GM11168 (cell line): ENCODE results near the gene UBE2L3.
"Not testable (repeated sequence)": the region's sequence is repeated elsewhere in the genome, so short reads cannot be mapped to it uniquely, and the experiment has no call there.

Experiments
- in situ Hi-C: fragments of 300-500 bp; cut with MboI; formaldehyde crosslinking; loops from one replicate; pipeline ENCODE4 v1.12.0; 2022; ENCODE audit warnings: low sequenced_read_pairs; ENCODE audit not compliant: unreplicated experiment

The UBE2L3 gene

DNA sequence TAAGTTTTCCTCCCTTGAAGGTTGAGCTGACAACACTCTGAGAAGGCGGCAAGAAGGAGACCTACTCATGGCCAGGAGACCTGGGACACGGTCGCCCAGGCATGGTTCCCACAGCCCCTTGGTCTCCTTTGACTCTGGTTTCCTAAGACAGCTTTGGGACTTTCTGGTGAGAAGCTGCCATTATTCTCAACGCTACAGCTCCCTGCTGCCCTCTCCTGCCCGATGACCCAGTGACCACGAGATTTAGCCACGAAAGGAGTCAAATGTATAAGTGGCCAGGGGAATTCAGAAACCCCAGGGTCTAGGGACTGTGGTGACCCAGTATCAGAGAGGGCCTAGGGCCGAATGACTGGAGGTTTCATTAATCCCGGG is 73.9 kb downstream of the UBE2L3 start:
- in situ Hi-C loops, result no loop called here

DNA sequence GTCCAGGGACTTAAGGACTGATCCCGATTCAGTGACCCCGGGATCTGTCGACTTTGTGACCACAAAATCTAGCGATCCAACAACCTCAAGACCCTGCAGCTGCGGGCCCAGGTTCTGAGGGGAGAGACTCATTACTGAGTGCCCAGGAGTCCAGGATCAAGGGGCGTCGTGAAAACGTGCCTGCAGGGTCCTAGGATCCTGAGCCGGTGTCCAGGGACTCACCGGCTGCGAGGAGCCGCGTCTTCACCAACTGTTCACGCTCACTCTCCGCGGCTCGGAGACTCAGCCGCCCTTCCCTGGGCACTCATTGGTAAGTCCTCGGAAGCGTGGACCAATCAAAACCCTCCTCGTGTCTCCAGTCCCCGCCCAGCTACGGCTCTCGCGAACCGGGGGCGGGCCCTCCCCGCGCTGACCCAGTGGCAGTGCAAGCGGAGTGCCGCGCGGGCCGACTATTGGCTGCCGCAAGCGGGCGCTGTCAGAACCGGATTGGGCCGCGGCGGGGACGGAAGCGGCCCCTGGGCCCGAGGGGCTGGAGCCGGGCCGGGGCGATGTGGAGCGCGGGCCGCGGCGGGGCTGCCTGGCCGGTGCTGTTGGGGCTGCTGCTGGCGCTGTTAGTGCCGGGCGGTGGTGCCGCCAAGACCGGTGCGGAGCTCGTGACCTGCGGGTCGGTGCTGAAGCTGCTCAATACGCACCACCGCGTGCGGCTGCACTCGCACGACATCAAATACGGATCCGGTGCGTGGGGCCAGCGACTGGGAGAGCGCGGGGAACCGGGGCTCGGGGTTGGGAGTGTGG is 74.5 kb downstream of the UBE2L3 start, which contains the start of gene SDF2L1:
Gene SDF2L1, plus strand, starts transcription at position 514 of the 795 bp plus-strand sequence. Its CDS starts 35 bp downstream, at position 549.
- in situ Hi-C loops, result no loop called here

DNA sequence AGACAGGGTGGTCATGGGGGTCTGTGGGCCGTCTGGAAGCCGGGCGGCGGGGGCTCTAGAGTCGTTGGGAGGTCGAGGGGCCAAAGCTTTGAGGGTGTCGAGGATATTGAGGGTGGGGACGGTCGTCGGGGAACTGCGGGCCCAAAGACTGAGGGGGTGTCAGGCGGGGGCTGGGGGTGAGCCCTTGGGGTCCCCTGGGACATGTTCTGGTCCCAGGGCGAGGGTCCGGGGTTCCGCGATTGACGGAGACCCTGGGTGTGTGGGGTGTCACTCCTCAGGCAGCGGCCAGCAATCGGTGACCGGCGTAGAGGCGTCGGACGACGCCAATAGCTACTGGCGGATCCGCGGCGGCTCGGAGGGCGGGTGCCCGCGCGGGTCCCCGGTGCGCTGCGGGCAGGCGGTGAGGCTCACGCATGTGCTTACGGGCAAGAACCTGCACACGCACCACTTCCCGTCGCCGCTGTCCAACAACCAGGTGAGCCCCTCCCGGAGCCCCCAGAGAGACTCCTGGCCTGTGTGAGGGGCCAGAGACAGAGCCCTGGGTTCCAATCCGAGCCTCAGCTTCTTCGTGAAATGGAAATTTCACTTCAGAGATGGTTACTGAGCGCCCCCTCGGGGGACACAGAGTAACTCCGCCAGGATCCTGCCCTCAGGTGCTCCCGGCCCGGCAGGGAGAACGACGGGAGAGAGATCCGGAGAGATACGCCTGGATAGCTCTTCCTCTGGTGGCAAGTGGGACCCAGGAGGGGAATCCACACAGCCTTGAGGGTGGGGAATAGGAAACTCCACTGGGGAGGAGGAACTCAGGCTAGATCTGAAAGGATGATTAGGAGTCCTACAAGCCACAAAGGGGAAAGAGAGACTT is 75.3 kb downstream of the UBE2L3 start:
- in situ Hi-C loops, result no loop called here

DNA sequence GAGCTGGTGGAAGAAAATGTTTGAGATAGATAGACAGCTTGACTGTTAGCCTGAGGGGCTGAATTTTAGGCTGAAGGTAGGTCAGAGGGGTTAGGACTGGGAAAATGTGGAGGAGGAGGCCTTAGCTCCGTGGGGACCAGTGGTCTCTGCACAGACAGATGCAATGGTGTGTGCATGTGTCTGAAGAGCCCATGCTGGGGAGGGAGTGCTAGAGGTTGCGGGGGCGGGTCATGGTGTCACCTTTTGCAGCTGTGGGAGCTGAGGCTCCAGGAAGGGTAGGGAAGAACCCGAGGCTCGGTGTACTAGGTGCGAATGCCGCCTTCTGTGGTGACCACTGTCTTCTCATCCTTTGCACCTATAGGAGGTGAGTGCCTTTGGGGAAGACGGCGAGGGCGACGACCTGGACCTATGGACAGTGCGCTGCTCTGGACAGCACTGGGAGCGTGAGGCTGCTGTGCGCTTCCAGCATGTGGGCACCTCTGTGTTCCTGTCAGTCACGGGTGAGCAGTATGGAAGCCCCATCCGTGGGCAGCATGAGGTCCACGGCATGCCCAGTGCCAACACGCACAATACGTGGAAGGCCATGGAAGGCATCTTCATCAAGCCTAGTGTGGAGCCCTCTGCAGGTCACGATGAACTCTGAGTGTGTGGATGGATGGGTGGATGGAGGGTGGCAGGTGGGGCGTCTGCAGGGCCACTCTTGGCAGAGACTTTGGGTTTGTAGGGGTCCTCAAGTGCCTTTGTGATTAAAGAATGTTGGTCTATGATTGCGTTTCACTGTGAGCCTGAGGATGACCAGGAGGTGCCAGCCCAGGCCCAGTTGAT is 76.2 kb downstream of the UBE2L3 start:
- in situ Hi-C loops, result no loop called here

DNA sequence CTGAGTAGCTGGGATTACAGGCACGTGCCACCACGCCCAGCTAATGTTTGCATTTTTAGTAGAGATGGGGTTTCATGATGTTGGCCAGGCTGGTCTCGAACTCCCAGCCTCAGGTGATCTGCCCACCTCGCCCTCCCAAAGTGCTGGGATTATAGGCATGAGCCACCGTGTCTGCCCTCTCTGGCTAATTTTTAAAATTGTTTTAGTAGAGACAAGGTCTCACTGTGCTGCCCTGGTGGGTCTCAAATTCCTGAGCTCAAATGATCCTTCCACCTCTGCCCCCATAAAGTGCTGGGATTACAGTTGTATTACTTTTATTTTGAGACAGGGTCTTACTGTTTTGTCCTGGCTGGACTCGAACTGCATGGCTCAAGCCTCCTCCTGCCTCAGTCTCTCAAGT is 78.0 kb downstream of the UBE2L3 start:
- in situ Hi-C loops, result not testable (repeated sequence)

DNA sequence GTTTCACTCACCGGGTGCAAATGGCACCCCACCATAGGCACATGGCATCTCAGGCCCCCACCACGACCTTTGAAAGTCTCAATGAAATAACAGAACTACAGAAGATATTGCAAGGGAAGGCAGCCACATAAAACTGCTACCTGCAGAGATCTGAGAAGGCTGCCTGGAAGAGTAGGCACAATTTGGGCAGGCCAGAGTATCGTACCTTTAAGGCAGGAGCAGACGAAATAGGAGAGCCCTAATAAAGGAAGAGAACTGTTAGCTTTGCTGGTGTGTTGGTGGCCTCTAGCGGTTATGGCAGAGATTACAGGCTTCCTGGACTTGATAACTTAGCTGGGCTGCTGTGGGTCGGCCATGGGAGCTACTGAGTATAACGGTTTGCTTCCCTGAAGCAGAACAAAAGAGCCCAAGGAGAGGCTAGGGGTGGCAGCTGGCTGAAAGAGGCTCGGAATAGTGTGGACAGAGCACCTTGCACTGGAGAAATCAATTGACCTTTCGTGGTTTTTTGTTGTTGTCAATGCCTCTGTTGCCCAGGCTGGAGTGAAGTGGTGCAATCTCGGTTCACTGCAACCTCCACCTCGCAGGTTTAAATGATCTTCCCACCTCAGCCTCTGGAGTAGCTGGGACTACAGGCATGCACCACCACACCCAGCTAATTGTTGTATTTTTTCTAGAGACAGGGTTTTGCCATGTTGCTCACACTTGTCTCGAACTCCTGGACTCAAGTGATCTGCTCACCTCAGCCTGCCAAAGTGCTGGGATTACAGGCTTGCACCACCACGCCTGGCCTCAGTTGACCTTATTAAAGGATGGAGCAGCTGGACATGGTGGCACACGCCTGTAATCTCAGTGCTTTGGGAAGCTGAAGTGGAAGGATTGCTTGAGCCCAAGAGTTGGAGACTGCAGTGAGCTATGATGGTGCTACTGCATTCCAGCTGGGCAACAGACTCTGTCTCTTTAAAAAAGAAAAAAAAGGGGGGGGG is 79.4 kb downstream of the UBE2L3 start:
- in situ Hi-C loops, result no loop called here

DNA sequence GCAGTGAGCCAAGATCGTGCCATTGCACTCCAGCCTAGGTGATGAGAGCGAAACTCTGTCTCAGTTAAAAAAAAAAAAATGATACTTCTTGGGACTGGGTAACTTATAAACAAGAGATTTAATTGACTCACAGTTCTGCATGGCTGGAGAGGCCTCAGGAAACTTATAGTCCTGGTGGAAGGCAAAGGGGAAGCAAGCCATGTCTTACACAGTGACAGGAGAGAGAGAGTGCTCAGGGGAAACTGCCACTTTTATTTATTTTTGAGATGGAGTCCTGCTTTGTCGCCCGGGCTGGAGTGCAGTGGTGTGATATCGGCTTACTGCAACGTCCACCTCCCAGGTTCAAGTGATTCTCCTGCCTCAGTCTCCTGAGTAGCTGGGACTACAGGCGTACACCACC is 82.8 kb downstream of the UBE2L3 start:
- in situ Hi-C loops, result no loop called here

DNA sequence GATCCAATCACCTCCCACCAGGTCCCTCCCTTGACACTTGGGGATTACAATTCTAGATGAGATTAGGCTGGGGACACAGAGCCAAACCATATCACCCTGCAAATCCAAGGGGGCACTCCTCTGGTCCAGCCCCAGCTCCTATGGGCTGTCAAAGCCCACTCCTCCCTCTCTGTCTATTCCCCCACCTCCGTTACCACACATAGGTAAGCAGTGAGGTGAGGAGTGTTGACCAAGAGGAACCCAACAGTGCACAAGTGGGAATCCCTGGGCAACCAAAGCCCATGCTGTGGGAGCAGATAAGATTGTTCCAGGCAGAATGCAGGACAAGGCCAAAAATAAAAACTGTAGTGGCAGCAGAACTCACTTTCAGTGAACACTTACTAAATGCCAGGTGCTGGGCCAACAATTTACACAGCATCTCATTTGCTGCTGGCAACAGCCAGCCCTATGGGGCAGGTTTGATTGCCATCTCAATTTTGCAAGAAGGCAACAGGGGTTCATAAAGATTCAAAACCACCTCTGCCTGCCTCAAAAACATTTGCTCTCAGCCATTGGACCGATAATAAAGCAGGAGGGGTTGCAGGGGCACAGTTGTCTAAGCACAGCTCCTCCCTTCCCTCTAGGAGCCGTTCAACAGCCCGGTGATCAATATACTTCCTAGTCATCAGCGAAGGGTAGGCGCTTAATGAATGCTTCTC is 83.5 kb downstream of the UBE2L3 start:
- in situ Hi-C loops, result no loop called here

DNA sequence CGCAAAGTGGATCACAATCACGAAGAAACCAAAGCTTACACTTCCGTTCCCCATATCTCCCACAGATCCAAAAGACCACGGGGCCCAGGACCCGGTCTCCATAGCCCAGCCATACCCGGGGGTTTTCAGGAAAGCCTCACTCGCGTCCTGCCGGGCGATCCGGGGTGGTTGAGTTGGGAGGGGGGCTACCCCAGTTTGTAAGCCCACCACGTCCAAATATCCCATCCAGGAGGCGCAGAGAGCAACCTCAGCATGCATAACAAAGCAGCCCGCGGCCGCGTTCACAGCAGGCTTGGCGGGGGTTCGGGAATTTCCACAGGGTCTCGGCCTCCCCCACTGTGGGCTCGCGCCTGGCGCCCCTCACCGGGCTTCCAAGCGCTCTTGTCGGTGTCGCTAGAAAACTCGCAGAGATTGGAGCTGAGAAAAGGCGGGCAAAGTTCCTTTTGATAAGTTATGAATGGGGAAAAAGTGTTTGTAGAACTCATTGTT is 84.1 kb downstream of the UBE2L3 start:
- in situ Hi-C loops, result no loop called here

DNA sequence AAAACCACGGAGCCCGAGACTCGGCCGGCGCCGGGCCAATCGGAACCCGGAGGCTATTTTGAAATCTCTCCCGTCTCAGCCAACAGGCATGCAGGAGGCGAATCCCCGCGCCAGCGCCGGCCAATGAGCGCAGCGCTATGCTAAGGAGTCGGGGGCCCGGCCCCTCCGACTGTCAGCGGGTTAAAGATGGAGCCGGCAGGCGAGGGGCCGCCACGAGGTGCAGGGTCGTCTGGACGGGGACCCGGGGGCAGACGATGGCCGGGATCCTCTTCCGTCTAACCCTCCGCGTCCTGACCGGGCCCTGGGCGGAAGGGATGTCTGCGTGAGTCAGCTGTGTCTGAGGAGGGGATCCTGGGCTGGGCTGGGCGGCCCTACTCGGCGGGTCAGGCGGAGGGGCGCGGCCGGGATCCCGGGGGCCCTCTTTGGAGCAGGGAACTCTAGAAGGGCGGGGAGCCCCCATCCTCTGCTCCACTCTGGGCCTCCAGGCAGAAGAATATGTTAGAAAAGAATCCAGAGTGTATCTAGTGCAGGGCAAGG is 84.6 kb downstream of the UBE2L3 start:
- in situ Hi-C loops, result no loop called here

DNA sequence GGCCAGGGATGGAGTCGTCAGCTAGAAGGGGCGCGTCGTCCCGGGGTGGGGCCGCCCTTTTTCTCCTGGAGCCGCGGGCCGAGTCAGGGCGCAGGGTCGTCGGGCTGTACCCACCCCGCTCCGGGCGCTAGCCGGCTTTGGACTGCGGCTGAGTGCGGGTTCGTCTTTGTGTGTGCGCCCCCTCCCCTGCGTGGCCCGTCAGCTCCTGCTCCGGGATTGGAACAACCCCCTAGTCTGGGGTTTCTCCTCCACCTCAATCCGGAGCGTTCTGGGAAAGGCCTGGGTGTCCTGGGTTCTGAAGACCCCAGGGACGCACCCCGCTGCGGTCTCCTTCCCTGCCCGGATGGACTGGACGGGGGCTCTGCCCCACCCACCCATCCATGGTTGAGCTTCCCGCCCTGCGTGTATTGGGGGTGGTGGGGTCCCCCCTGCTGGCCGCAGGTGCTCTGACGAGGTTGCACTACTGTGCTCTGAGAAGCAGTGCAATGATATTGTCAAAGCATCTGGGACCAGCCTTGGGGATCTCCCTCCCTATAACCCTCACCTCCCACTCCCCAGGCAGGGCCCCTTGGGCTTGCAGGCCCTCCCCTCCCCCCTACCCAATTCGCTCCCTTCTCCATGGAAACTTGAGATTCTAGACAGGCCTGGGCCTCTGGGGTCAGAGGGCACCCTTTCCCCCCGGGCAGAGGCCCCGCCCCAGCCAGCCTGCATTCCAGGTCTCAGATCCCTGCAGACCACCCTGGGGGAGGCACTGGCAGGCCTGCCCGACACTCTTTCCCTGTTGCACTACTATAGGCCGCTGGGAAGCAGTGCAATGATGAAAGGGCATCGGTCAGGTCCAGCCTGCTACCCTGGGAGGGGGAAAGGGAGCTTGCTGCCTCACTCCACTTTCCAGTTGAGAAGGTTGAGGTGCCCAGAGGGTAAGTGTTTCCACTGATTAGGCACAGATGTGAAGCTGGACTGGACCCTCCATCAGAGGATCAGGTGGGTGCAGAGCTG is 85.3 kb downstream of the UBE2L3 start:
- in situ Hi-C loops, result no loop called here

DNA sequence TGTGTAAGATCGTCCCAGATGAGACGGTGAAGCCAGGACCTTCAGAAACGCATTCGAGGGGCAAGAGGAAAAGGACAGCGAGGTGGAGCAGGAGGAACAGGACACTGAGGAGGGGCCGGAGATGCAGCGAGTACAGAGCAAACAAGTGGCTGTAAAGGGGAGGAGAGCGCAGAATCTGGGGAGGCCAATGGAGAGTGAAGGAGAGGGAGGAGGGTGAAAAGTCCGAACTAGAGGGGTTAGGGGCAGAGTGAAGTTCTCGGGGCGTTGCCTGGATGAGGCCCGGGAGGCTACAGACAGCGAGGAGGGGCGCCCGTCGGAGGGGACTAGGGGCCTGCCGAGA is 89.5 kb downstream of the UBE2L3 start:
- in situ Hi-C loops, result no loop called here

DNA sequence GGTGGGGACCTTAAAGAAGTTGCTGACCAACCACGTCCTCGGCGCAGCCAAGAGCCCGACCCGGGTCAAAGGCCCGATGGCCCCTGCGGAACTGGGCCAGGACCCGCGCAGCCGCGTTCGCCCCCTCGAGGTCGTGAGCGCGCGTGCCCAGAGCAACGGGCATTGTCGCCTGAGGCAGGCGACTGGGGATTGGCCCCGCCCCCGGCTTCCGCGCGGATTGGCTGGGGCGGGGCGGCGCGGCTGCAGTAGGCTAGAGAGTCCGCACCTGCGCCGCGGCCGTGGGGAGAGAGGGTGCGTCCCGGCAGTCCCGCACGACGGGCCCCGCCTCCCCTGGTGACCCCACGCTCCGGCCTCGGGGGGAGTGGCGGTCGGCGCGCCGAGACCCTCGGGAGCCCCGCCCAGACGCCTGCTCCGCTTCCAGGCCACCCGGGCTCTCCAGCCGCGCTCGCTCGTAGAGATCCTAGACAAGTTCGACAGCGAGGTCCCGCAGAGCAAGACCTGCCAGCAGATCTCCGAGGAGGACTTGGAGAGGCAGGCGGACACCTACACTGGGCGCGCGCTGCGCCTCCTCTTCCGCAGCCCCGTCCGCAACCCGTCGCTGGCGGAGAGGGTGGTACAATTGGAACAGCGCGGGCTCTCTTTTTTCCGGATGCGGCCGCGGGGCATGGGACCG is 90.0 kb downstream of the UBE2L3 start:
- in situ Hi-C loops, result no loop called here

DNA sequence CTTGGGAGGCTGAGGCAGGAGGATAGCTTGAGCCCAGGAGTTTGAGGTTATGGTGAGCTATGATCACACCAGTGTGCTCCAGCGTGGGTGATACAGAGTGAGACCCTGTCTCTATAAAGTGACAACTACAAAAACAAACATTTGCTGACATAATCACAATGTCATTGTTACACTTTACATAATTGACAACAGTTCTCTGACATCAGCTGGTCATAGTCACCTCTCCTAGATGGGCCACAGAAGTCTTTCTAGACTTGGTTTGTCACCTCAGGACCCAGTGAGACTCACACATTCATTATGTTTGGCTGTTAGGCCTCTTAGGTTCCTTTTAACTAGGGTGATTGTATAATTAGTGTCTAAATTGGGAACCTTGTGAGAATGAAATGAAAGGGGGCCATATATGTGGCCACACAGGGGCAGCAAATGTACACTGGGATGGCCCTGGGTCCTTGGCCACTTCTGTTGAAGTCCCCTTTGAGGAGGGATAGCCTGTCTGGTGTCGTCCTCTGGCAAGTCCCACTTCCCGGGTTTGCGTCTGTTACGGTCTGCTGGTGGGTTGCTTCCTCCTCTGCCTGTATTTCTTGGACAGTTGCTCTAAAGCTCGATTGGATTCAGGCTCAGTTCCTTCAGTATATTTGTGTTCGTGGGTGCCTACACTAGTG is 92.5 kb downstream of the UBE2L3 start:
- in situ Hi-C loops, result no loop called here

DNA sequence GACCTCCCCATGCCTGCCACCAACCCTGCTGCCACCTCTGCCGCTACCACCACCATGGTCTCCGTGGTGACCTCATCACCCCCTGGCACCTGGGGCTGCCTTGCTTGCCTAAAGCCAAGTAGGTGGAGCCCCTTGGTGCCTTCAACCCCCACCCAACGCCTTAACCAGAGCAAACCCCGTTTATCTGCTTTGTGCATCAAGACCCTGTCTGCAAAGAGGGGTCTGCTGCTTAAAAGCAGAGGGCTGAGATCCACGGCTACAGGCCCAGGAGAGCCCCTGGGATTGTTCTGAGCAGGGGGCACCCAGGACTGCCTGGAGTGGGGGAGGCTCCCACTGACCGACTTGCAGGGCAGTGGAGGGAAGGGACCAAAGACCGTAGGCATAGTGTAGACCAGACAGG is 93.4 kb downstream of the UBE2L3 start:
- in situ Hi-C loops, result no loop called here

DNA sequence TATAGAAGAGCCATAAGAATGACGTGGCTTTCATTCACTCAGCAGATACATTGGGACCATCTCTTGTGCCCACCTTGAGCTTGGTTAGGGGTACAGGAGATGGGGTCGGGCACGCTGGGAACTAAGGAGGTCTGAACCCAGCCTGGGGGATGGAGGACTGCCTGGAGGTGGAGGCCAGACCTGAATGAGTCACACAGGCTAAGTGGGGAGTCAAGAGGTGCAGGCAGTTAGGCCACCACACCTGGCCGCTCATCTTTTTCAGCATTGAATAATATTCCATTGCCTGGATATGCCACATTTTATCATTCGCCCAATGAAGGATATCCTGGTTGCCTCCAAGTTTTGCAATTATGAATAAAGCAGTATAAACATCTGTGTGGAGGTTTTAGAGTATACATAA is 94.5 kb downstream of the UBE2L3 start:
- in situ Hi-C loops, result no loop called here
